ENCODE measurements around the gene ARPC4.

ARPC4 gene

DNA sequence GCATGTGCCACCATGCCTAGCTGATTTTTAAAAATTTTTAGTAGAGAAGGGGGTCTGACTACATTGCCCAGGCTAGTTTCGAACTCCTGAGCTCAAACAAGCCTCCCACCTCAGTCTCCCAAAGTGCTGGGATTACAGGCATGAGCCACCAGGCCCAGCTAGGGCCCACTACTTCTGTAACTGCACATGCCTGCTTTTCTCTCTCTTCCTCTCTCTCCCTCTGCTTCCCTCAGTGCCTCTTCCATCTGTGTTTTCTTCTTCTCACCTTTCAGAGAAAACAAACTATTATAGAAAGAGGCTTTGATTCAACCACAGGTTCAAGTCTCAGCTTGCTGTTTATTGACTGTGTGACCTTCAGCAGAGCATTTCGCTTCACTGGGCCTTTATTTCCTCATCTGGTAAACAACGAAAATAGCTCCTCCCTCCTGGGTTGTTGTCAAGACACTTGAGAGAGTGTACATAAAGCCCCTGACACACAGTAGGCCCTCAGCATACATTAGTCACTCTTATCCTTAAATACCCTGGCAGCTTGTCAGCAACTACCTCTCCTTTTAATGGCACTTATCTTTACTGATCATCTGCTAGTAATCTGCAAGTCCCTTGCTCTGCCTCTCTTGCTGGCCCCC is 10.8 kb upstream of the ARPC4 start:
- peak; percentile 72 for DNase-seq (ENCODE audit: low read depth)
- TF ChIP-seq, protein P1, sequence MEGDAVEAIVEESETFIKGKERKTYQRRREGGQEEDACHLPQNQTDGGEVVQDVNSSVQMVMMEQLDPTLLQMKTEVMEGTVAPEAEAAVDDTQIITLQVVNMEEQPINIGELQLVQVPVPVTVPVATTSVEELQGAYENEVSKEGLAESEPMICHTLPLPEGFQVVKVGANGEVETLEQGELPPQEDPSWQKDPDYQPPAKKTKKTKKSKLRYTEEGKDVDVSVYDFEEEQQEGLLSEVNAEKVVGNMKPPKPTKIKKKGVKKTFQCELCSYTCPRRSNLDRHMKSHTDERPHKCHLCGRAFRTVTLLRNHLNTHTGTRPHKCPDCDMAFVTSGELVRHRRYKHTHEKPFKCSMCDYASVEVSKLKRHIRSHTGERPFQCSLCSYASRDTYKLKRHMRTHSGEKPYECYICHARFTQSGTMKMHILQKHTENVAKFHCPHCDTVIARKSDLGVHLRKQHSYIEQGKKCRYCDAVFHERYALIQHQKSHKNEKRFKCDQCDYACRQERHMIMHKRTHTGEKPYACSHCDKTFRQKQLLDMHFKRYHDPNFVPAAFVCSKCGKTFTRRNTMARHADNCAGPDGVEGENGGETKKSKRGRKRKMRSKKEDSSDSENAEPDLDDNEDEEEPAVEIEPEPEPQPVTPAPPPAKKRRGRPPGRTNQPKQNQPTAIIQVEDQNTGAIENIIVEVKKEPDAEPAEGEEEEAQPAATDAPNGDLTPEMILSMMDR (IDR thresholded peaks at IDR 0.05; ENCODE audit: insufficient read depth, low read depth, low read length, missing control alignments) = no peak
- no peak overlapping the region for H3K4me3 ChIP-seq (ENCODE audit: low read length)

DNA sequence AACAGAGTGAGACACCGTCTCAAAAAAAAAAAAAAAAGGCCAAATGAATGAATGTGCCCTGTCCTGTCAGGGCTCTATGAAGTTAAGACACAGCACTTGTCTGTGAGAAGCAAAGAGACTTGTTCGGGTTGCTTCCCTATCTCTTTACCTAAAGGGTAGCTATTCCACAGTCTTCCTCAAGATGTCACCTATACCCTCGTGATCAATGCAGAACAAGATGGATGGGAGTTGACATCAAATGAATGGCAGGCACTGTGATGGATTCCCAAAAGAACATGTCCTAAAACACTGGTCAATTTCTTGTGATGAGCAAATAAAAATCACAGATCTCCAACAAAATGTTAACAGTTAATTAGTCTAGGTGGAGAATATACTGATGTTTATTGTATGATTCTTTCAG is 10.1 kb upstream of the ARPC4 start:
- TF ChIP-seq, protein P1 (IDR thresholded peaks at IDR 0.05; ENCODE audit: insufficient read depth, low read depth, low read length, missing control alignments) = peak; percentile 12
- no peak overlapping the region for H3K4me3 ChIP-seq (ENCODE audit: low read length)
- no peak for DNase-seq (ENCODE audit: low read depth)

DNA sequence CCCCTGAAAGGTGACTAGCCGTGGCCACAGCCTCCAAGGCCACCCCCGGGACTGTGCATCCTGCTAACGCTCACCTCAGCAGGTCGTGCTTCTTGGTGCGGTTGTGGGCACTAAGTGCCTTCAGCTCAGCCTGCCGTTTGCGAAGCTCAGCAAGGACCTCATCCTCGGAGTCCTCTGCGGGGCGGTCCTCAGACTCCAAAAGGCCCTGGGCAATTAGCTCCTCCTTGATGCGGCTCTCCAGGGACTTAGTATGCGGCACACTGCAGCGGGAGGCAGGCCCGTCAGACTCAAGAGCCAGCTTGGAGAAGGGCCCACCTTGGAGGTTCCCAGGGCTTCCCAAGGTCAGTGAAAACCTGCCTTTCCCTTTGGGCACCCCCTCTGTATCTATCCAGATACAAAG is 8.9 kb upstream of the ARPC4 start:
- H3K4me3 ChIP-seq (ENCODE audit: low read length) = no peak overlapping the region
- no peak for DNase-seq (ENCODE audit: low read depth)
- TF ChIP-seq, protein P1 (IDR thresholded peaks at IDR 0.05; ENCODE audit: insufficient read depth, low read depth, low read length, missing control alignments) = no peak

DNA sequence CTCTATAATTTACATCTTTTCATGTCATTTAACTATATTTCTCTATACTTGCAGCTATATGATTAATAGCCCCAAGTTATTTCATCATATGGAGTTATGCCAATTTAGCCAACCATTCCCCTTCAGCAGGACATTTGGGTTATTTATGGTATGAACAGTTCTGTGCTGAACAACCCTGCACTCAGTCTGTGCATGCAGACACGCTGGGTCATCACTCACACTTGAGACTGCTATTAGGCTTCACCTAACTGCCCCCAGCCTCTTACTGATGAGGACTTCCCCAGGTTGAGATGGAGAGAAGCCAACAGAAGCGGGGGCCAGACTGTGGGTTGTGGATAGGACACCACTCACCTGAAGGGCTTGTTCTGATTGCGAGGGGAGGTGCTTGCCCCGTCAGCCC is 7.9 kb upstream of the ARPC4 start:
- no peak for DNase-seq (ENCODE audit: low read depth)
- H3K4me3 ChIP-seq (ENCODE audit: low read length) = no peak overlapping the region
- TF ChIP-seq, protein P1 (IDR thresholded peaks at IDR 0.05; ENCODE audit: insufficient read depth, low read depth, low read length, missing control alignments) = no peak

DNA sequence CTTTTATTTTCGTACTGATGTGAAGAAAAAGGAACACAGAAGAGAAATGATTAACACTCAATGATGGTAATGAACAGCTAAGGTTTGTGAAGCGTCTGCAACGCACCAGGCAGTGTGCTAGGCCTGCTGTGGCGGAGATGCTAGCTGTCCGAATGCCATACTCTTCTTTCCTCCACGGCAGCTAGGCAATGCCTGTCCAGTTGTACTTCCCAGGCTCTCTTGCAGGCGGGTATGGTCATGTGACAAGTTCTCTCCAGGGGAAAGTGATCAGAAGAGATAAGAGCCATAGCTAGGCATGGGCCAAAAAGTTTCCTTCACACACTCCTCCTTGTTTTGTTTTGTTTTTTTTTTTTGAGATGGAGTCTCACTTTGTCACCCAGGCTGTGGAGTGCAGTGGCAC is 7.3 kb upstream of the ARPC4 start:
- no peak for DNase-seq (ENCODE audit: low read depth)
- H3K4me3 ChIP-seq (ENCODE audit: low read length) = no peak overlapping the region
- TF ChIP-seq, protein P1 (IDR thresholded peaks at IDR 0.05; ENCODE audit: insufficient read depth, low read depth, low read length, missing control alignments) = no peak

DNA sequence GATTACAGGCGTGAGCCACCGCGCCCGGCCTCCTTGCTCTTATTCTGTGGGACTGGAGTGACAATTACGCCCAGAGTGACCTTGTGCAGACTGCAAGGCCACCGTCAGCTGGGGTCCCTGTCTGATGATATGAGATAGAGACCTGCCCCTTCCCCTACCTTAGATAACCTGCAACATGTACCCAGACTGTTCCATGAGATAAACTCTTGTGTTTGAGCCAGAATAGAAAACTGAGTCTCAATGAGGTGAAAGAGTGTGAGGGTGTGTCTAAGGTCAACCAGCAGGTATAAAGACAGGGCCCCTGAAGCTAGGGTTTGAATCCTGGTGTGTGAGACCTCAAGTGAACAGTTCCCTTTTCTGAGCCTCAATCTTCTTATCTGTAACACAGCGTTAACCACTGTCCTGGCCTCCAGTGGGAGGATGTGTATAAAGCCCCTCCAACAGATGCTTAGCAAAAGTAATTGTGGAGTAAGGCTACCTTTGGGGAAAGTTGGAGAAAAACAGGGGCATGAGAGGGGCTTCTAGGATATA is 6.6 kb upstream of the ARPC4 start:
- H3K4me3 ChIP-seq (ENCODE audit: low read length) = no peak overlapping the region
- no peak for DNase-seq (ENCODE audit: low read depth)
- TF ChIP-seq, protein P1 (IDR thresholded peaks at IDR 0.05; ENCODE audit: insufficient read depth, low read depth, low read length, missing control alignments) = no peak
